HG03442 (cell line): ENCODE measurements around the gene C7orf33.

ENCODE experiments used
- ATAC-seq: cut with Tn5 transposase; IDR thresholded peaks from one replicate; pipeline ENCODE4 v1.9.1; 2021; ENCODE audit warnings: mild to moderate bottlenecking, moderate library complexity; ENCODE audit not compliant: unreplicated experiment

The C7orf33 gene

GRCh38 chr7:148624735-148625134 is 34.2 kb downstream of the C7orf33 start:
- ATAC-seq, result no peak

GRCh38 chr7:148625342-148625741 is 34.8 kb downstream of the C7orf33 start:
- no peak for ATAC-seq

GRCh38 chr7:148626828-148627227 is 36.3 kb downstream of the C7orf33 start:
- no peak for ATAC-seq

- ATAC-seq, result no peak
These were observed 37.4 kb downstream of the C7orf33 start for GRCh38 chr7:148628011-148628410.

GRCh38 chr7:148630078-148630477 is 39.5 kb downstream of the C7orf33 start:
- no peak for ATAC-seq

- no peak for ATAC-seq
These were observed 43.2 kb downstream of the C7orf33 start for GRCh38 chr7:148633761-148634160.

GRCh38 chr7:148637094-148637493 is 46.5 kb downstream of the C7orf33 start:
- ATAC-seq, result no peak

GRCh38 chr7:148645898-148646297 is 55.3 kb downstream of the C7orf33 start:
- ATAC-seq, result no peak

- no peak for ATAC-seq
These were observed 59.8 kb downstream of the C7orf33 start for GRCh38 chr7:148650232-148650858.

GRCh38 chr7:148652773-148653172 is 62.2 kb downstream of the C7orf33 start:
- ATAC-seq, result no peak

GRCh38 chr7:148657929-148658328 is 67.4 kb downstream of the C7orf33 start:
- ATAC-seq, result no peak

- no peak for ATAC-seq
These were observed 70.9 kb downstream of the C7orf33 start for GRCh38 chr7:148661471-148661870.

GRCh38 chr7:148662646-148663045 is 72.1 kb downstream of the C7orf33 start:
- ATAC-seq, result no peak

GRCh38 chr7:148664324-148664723 is 73.8 kb downstream of the C7orf33 start:
- no peak for ATAC-seq

GRCh38 chr7:148665221-148665620 is 74.7 kb downstream of the C7orf33 start:
- no peak for ATAC-seq
